HUES64 (cell line): ENCODE data around the gene FAM47E.
"Not testable (repeated sequence)": the region's sequence is repeated elsewhere in the genome, so short reads cannot be mapped to it uniquely, and the experiment has no call there.

Experiments used
- H3K27ac ChIP-seq: 2 replicates; pipeline ENCODE4 v1.7.0; 2013; ENCODE audit warnings: low read depth, low read length, inconsistent platforms
- H3K27me3 ChIP-seq: 2 replicates; pipeline ENCODE4 v1.6.1; 2013; ENCODE audit warnings: mild to moderate bottlenecking, low read length; ENCODE audit not compliant: insufficient read depth
- H3K36me3 ChIP-seq: 2 replicates; pipeline ENCODE4 v1.6.1; 2013; ENCODE audit warnings: mild to moderate bottlenecking, low read length; ENCODE audit not compliant: insufficient read depth
- H3K4me1 ChIP-seq: 2 replicates; pipeline ENCODE4 v1.6.1; 2013; ENCODE audit warnings: mild to moderate bottlenecking, low read length, moderate library complexity; ENCODE audit not compliant: insufficient read depth
- H3K4me3 ChIP-seq: 2 replicates; pipeline ENCODE4 v1.5.1; 2013; ENCODE audit warnings: mild to moderate bottlenecking, low read length, moderate library complexity
- H3K9ac ChIP-seq: 2 replicates; pipeline ENCODE4 v1.6.1; 2013; ENCODE audit warnings: mild to moderate bottlenecking, low read depth, low read length
- H3K9me3 ChIP-seq: 2 replicates; pipeline ENCODE4 v1.6.1; 2013; ENCODE audit warnings: low read depth, low read length; ENCODE audit not compliant: insufficient read depth
- WGBS: fragments of 150-250, 120-280 bp; methylation state at CpG from one replicate; pipeline ENCODE4 v1.1.7; 2013; ENCODE audit warnings: missing lambda C conversion rate; 5-methylcytosine and 5-hydroxymethylcytosine counted together

Gene FAM47E

DNA sequence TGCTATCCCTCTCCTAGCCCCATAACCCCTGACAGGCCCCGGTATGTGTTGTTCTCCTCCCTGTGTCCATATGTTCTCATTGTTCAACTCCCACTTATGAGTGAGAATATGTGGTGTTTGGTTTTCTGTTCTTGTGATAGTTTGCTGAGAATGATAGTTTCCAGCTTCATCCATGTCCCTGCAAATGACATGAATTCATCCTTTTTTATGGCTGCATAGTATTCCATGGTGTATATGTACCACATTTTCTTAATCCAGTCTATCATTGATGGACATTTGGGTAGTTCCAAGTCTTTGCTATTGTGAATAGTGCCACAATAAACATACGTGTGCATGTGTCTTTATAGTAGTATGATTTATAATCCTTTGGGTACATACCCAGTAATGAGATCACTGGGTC is 7.6 kb upstream of the FAM47E start:
- 89% methylated on average over 2 of the region's 2 CpGs for WGBS
- H3K4me3 ChIP-seq, H3K27me3 ChIP-seq, H3K36me3 ChIP-seq, H3K9ac ChIP-seq, H3K27ac ChIP-seq, H3K9me3 ChIP-seq, H3K4me1 ChIP-seq: not testable (repeated sequence)

DNA sequence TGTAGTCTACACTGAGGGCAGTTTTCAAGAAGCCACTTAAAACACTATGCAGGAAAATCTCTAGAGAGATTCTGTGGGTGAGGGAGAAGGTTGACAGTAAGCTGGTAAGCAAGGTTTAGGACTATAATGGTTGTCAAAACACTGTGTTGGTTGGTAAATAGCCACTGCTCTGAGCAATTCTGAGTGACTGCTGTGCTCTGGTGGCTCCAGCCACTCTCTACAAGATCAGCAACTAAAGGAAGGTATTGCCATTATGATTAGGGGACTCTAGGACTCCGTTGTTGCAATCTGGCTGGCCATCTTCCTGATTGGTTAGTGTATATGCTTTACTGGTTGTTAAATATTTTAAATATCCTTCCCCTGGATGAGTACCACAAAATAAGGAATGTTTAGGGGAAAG is 5.5 kb upstream of the FAM47E start:
- Histone ChIP-seq H3K4me3 (no peak overlapping the region), H3K4me1 (peaks cover 7% of the 10 kb centered on the region; the same call in 1 of the 2 replicates), H3K36me3 (no peaks in the 10 kb centered on the region), H3K27ac (no peak overlapping the region), H3K27me3 (peaks cover 9% of the 10 kb centered on the region), H3K9ac (no peak overlapping the region), H3K9me3 (no peaks in the 10 kb centered on the region)
- WGBS = 83% methylated on average over 1 of the region's 1 CpG

DNA sequence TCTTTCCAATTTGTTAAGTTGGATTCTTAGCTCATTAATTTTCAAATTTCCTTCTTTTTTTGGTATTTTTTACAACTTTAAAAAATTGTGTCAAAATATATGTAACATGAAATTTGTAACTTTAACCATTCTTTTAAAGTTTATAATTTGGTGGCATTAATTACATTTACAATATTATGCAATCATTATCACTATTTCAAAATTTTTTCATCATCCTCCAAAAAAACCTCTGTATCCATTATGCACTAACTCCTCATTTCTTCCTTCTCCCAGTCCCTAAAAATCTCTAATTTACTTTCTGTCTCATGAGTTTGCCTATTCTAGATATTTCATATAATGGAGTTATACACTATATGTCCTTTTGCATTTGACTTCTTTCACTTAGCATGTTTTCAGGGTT is 4.7 kb upstream of the FAM47E start:
- peaks cover 15% of the 10 kb centered on the region for H3K27me3 ChIP-seq
- no peak overlapping the region for H3K9ac ChIP-seq
- no peak overlapping the region for H3K27ac ChIP-seq
- peaks cover 10% of the 10 kb centered on the region; the same call in 1 of the 2 replicates for H3K4me1 ChIP-seq
- no peaks in the 10 kb centered on the region for H3K36me3 ChIP-seq
- no peak overlapping the region for H3K4me3 ChIP-seq
- no peaks in the 10 kb centered on the region for H3K9me3 ChIP-seq

DNA sequence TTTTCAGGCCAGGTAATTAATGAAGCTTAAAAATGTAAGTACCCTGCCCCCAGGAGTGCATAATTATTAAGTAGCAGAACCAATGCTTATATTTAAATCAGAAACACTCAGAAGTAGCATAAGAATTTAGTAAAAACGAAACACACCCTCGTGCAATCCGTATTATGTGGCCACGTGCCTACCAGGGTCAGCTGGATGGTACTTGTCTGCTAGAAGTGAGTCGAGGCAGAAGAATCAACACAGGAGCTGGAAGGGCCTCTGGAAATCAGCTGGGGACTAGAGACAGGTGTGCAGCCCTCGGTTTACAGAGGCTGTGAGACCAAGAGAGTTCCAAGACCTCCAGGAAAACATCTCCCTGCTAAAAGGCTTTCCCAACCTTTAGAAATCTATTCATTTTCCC is 559 bp upstream of the FAM47E start:
- 35% methylated on average over 6 of the region's 6 CpGs for WGBS
- H3K4me3 ChIP-seq = peak overlapping the region; percentile 52
- peak overlapping the region; percentile 61; the same call in 1 of the 2 replicates for H3K9ac ChIP-seq
- H3K27ac ChIP-seq = no peak overlapping the region
- no peaks in the 10 kb centered on the region for H3K36me3 ChIP-seq
- peaks cover 10% of the 10 kb centered on the region; the same call in 1 of the 2 replicates for H3K4me1 ChIP-seq
- H3K9me3 ChIP-seq = no peaks in the 10 kb centered on the region
- H3K27me3 ChIP-seq = peaks cover 28% of the 10 kb centered on the region

DNA sequence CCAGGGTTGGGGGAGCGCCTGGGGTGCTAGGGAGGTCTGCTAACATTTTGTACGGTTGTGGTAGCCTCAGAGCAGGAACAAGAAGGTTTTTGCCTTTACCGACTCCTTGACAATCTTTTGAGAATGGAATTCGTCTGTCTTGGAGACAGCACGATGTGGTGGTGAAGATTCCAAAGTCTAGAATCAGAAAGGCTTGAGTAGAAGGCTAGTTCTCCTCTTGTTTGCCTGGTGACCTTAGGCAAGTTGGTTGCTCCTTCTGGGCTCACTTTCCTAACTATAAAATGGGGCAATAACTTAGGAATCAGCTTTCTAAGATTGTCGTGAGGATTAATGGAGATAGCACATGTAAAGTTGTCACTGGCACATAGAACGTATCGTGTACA is 741 bp downstream of the FAM47E start:
- WGBS = 84% methylated on average over 8 of the region's 8 CpGs
- no peak overlapping the region for H3K27ac ChIP-seq
- H3K27me3 ChIP-seq = peaks cover 28% of the 10 kb centered on the region
- no peaks in the 10 kb centered on the region for H3K9me3 ChIP-seq
- H3K36me3 ChIP-seq = no peaks in the 10 kb centered on the region
- H3K4me1 ChIP-seq = peaks cover 10% of the 10 kb centered on the region; the same call in 1 of the 2 replicates
- H3K4me3 ChIP-seq = peak overlapping the region; percentile 52
- no peak overlapping the region for H3K9ac ChIP-seq

DNA sequence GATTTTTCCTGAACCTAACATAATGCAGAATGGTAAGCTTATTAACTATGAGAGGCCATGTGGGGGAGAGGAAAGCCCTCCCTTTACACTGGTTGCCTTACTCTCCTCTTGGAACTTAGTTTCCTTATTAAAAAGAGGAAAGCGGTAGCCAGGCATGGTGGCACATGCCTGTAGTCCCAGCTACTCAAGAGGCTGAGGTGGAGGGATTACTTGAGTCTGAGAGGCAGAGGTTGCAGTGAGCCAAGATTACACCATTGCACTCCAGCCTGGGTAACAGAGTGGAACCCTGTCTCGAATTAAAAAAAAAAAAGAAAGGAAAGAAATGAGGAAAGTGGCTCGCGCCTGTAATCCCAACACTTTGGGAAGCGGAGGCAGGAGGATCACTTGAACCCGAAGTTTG is 2.0 kb downstream of the FAM47E start:
- Histone ChIP-seq H3K4me1 (peaks cover 10% of the 10 kb centered on the region; the same call in 1 of the 2 replicates), H3K27ac (no peak overlapping the region), H3K9ac (no peak overlapping the region), H3K9me3 (no peaks in the 10 kb centered on the region), H3K36me3 (no peaks in the 10 kb centered on the region), H3K4me3 (no peak overlapping the region), H3K27me3 (peaks cover 28% of the 10 kb centered on the region)
- 84% methylated on average over 6 of the region's 6 CpGs for WGBS

DNA sequence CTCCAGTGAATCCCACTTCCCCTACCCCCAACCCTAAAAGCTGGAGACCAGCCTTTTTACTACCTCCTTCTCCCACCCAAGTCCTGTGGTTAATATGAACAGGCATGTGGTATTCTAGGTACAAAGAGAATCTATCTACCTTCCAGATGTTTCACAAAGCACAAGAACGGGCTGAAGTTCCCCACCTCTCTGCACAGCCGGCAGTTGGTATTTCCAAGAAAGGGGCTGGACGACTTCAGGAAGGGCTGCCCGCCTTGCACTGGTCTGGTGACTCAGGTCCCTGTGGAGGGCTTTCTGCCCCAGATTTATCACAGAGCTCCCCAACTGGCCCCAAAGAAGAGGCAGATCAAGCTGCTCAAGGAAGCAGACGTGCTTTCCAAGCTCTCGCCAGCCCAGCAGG is 4.5 kb downstream of the FAM47E start:
- no peak overlapping the region for H3K27ac ChIP-seq
- H3K4me3 ChIP-seq = no peak overlapping the region
- 92% methylated on average over 6 of the region's 6 CpGs for WGBS
- peaks cover 2% of the 10 kb centered on the region; the same call in 1 of the 2 replicates for H3K4me1 ChIP-seq
- no peaks in the 10 kb centered on the region for H3K9me3 ChIP-seq
- peaks cover 19% of the 10 kb centered on the region for H3K27me3 ChIP-seq
- H3K9ac ChIP-seq = no peak overlapping the region
- no peaks in the 10 kb centered on the region for H3K36me3 ChIP-seq

DNA sequence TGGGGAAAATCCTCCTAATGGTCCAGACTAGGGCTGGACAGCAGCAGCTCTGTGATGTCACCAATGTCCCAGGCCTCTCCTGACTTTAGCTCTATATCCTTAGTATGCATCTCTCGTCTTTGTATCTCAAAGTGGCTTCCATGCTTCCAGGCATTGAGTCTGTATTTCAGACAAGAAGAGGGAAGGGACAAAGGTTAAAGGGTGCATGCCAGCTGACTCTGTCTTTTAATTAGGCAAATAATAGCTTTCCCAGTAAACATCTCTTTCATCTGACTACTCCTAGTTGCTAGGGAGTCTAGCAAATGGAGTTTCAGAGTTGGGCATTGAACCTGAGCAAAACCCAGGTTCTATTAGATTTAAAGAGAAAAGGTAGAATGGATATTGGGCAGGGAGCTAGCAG is 5.4 kb downstream of the FAM47E start:
- H3K4me1 ChIP-seq = no peaks in the 10 kb centered on the region
- 85% methylated on average over 1 of the region's 1 CpG for WGBS

DNA sequence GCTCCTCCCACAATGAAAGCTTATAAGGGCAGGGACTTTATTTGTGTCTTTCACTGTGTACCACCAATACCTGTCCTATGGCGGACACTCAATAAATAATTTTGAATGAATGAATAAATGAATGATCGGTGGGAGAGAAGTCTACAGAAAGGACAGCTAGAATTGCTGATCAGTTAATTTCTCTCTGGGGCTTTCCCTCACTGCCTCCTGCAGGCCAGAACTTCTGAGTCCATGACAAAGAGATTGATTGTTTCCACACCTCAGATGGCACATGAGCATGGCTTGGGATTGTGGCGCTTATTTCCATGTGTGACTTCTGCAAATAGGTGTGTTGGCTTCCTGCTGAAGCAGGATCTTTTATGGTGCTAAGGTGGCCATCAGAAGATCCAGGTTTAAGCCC is 6.3 kb downstream of the FAM47E start:
- Histone ChIP-seq H3K27ac (no peak overlapping the region), H3K27me3 (peaks cover 4% of the 10 kb centered on the region; the same call in 1 of the 2 replicates), H3K9me3 (no peaks in the 10 kb centered on the region), H3K9ac (no peak overlapping the region), H3K4me3 (no peak overlapping the region), H3K36me3 (no peaks in the 10 kb centered on the region), H3K4me1 (no peaks in the 10 kb centered on the region)
- WGBS = 91% methylated on average over 3 of the region's 3 CpGs

More for the DNA sequence above, 5.4 kb downstream of the FAM47E start:
- Histone ChIP-seq H3K27me3 (peaks cover 13% of the 10 kb centered on the region), H3K9me3 (no peaks in the 10 kb centered on the region), H3K4me3 (no peak overlapping the region), H3K36me3 (no peaks in the 10 kb centered on the region), H3K27ac (no peak overlapping the region), H3K9ac (no peak overlapping the region)

DNA sequence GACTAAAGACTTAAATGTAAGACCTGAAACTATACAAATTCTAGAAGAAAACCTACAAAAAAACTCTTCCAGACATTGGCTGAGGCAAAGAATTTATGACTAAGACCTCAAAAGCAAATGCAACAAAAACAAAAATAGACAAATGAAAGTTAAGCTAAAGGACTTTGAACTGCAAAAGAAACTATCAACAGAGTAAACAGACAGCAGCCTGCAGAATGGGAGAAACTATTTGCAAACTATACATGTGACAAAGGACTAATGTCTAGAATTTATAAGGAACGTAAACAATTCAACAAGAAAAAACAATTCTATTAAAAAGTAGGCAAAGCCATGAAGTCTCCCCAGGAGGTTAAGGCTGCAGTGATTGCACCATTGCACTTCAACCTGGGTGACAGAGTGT is 9.1 kb downstream of the FAM47E start:
- H3K27ac ChIP-seq = no peak overlapping the region
- no peaks in the 10 kb centered on the region for H3K4me1 ChIP-seq
- WGBS = 67% methylated on average over 1 of the region's 1 CpG
- H3K9ac ChIP-seq = no peak overlapping the region
- no peaks in the 10 kb centered on the region for H3K36me3 ChIP-seq
- H3K9me3 ChIP-seq = no peaks in the 10 kb centered on the region
- H3K27me3 ChIP-seq = no peaks in the 10 kb centered on the region
- no peak overlapping the region for H3K4me3 ChIP-seq

DNA sequence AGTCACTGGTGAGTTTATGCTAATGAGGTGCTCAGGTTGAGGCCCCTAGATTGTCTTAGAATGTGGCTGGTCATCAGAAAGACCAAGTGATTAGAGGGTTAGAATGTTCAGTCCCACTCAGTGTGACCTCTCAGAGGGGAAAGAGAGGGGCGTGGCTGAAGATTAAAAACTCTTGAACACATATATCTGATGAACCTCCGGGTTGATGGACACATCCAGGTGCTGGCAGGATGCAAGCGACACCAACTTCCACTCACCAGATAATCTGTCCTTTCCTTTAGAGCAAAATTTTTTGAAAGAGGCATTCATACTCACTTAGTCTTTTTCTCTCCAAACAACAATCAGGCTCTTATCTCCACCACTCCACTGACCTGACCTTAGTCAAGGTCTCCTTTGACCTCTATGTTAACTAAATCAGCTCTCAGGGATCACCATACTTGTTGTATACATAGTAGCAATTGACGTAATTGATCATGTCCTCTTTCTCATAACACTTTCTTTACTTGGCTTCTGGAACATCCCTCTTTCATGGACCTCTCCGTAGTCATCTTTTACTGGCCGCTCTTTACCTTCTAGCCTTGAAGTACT is 14.2 kb downstream of the FAM47E start:
- Histone ChIP-seq H3K9ac (no peak overlapping the region), H3K9me3 (no peaks in the 10 kb centered on the region), H3K36me3 (no peaks in the 10 kb centered on the region), H3K4me3 (no peak overlapping the region), H3K27me3 (no peaks in the 10 kb centered on the region), H3K4me1 (no peaks in the 10 kb centered on the region), H3K27ac (no peak overlapping the region)
- WGBS = 94% methylated on average over 6 of the region's 6 CpGs

DNA sequence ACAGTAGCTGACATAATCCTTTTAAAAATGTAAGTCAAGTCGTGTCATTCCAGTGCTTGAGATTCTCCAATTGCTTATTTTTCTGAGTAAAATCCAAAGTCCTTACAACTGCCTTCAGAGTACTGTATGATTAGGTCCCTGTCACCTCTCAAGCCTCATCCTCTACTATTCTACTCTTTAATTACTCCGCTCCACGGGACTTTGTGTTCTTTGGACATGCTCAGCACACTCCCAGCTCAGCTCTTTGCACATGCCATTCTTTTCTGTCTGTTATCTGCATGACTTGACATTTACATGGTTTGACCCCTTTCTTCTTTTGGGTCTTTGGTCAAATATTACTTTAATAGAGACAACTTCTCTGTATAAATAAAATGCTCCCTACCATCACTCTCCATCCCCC is 15.1 kb downstream of the FAM47E start:
- H3K9ac ChIP-seq = no peak overlapping the region
- no peaks in the 10 kb centered on the region for H3K27me3 ChIP-seq
- H3K9me3 ChIP-seq = no peaks in the 10 kb centered on the region
- no peaks in the 10 kb centered on the region for H3K4me1 ChIP-seq
- no peak overlapping the region for H3K27ac ChIP-seq
- no peaks in the 10 kb centered on the region for H3K36me3 ChIP-seq
- 89% methylated on average over 3 of the region's 3 CpGs for WGBS
- no peak overlapping the region for H3K4me3 ChIP-seq
